ENCODE measurements around the gene NBPF15. TPM values are rescaled to one million over a fixed set of nuclear protein-coding genes. Genes with fewer than 3 reads are reported as not detected.

Gene NBPF15, protein sequence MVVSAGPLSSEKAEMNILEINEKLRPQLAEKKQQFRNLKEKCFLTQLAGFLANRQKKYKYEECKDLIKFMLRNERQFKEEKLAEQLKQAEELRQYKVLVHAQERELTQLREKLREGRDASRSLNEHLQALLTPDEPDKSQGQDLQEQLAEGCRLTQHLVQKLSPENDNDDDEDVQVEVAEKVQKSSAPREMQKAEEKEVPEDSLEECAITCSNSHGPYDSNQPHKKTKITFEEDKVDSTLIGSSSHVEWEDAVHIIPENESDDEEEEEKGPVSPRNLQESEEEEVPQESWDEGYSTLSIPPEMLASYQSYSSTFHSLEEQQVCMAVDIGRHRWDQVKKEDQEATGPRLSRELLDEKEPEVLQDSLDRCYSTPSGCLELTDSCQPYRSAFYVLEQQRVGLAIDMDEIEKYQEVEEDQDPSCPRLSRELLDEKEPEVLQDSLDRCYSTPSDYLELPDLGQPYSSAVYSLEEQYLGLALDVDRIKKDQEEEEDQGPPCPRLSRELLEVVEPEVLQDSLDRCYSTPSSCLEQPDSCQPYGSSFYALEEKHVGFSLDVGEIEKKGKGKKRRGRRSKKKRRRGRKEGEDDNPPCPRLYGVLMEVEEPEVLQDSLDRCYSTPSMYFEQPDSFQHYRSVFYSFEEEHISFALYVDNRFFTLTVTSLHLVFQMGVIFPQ
- total RNA-seq: 14.7 and 21.2 TPM in 2 replicates

DNA sequence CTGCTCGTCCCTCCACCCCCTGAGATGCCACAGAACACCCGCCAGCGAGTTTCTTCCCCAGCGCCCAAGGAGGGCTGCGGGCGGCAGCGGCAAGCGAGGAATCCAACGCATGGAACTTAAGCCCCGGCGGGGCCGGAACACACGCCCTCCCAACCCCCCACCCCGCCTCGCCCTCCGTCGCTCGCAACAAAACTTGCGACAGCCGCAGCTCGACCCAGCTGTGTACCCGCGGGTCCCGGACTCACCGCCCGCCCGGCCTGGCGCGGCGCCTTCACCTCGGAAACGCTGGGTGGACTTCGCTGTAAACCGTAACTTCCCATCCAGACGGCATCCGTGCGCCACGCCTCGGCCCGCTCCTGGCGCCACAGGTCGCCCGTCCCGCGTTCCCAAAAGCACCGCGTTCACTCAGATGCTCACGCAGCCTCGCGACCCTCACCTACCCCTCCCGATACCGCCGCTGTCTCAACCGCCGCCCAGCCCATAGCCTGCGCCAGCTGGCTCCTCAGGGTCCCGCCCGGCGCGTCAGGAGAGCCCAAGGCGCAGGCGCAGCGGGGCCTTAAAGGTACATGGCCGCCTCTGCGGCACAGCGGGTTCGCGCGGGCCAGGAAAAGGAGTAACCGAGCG lies at the start of gene NBPF15:
Gene NBPF15 (minus strand): TSS at position 534 of the 624 bp plus-strand sequence. CDS start 21,666 bp downstream, outside the sequence.

Other genes with a start within 250 kb of the NBPF15 start
- gene PPIAL4E, start 88.0 kb downstream of the NBPF15 start, total RNA-seq: not detected in 2 replicates
- not detected in 2 replicates for gene PPIAL4F, start 131.2 kb upstream of the NBPF15 start, total RNA-seq

Data from pericardium fibroblast (primary cell).